GM12891 (cell line): Measurements from ENCODE around the gene ERVH48-1.

ENCODE experiments used
- PAX5 ChIP-seq: IDR thresholded peaks from 2 replicates; pipeline ENCODE4 v1.6.1; 2011; ENCODE audit warnings: low read length, moderate library complexity, mild to moderate bottlenecking; ENCODE audit not compliant: insufficient read depth, severe bottlenecking
- POLR2A ChIP-seq: IDR thresholded peaks from 2 replicates; pipeline ENCODE4 v1.6.1; 2011; ENCODE audit warnings: low read depth, low read length, control low read depth
- POLR2AphosphoS5 ChIP-seq: IDR thresholded peaks from 2 replicates; pipeline ENCODE4 v1.6.1; 2011; ENCODE audit warnings: low read depth, low read length, control low read depth
- POU2F2 ChIP-seq: IDR thresholded peaks from 2 replicates; pipeline ENCODE4 v1.6.1; 2011; ENCODE audit warnings: low read depth, mild to moderate bottlenecking, control low read depth, low read length, moderate library complexity
- SPI1 ChIP-seq: IDR thresholded peaks from 2 replicates; pipeline ENCODE4 v1.6.1; 2011; ENCODE audit warnings: low read depth, low read length, control low read depth
- TAF1 ChIP-seq: IDR thresholded peaks from 2 replicates; pipeline ENCODE4 v1.6.1; 2011; ENCODE audit warnings: low read depth, low read length, control low read depth

- TF ChIP-seq POLR2A (no peak), POLR2AphosphoS5 (no peak), TAF1 (no peak), POU2F2 (no peak), SPI1 (no peak), PAX5 (no peak)
Measured at GRCh38 chr21:42937960-42938605, 12.7 kb upstream of the ERVH48-1 start.
